NCI-H1092 (cell line): ENCODE measurements around the gene ILK.

Experiments used
- DNase-seq: peaks from one replicate; lab custom pipeline; 2025; lab: John Stamatoyannopoulos, UW

ILK gene

DNA sequence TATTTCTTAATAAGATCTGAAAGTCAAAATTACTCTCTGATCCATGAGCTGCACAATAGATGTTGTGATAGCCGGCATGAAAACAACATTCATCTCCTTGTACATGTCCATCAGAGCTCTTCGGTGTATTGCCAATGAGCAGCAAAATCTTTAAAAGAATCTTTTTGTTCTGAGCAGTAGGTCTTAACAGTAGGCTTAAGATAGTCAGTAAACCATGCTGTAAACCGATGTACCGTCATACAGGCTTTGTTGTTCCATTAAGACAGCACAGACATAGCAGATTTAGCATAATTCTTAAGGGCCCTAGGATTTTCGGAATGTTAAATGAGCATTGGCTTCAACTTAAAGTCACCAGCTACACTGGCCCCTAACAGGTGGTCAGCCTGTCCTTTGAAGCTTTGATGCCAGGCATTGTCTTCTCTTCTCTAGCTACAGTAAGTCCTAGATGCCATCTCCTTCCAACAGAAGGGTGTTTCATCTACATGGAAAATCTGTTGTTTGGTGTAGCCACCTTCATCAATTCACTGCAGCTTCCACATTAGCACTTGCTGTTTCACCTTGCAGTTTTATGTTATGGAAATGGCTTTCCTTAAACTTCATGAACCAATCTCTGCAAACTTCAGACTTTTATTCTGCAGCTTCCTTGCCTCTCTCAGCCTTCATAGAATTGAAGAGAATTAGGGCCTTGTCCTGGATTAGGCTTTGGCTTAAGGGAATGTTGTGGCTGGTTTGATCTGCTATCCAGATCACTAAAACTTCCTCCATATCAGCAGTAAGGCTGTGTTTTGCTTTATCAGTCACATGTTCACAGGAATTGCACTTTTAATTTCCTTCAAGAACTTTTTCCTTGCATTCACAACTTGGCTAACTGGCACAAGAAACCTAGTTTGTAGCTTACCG is 28.5 kb upstream of the ILK start:
- no peak for DNase-seq

DNA sequence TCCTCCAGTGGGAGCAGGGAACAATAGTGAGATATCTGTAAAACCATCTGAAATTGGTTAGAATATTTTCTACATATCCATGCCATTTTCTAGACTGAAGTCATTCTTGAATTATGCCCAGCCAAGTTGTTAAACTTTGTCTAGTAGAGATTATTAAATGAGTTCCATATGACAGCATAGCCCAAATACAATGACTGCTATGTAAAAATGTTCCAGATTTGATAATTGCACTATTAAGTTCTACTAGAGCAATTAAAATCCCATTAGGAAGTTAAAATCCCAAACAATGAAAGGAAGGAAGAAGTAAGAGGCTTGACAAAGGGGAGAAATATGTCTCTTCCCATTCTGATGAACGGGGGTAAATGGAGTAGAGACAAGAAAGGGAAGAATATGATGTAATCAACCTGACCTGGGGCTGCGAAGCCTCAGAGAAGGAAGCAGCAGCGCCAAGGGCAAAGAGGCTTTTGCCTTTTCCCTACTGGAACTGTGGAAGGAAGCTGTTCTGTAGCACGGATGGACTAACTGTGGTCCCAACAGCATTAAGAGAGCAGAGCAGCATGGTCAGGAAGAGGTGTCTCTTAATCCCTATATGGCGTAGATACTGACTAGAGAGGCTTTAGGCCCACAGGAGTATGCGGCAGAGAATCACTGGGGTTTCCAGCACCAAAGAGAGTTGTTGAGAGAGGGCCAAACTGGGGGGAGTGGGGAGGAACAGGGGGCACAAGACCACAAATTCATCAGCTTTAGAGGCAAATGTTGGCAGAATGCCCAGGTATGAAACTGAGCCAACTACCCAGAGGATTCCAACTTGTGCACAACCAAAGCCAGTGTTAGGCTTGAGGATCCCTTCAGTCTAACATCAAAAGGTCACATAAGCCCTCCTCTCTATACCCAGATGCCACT is 26.9 kb upstream of the ILK start:
- DNase-seq: peak; percentile 78

DNA sequence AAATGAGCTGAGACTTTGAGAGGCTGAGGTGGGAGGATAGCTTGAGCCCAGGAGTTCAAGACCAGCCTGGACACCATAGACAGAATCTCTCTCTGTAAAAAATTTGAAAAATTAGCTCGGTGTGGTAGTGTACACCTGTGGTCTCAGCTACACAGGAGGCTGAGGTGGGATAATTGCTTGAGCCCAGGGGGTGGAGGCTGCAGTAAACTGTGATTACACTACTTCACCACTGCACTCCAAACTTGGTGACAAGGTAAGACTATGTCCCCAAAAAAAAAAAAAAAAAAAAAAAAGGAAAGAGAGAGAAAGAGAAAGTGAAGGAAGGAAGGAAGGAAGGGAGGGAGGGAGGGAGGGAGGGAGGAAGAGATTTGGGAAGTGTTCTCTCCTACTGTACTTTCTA is 25.4 kb upstream of the ILK start:
- no peak for DNase-seq

DNA sequence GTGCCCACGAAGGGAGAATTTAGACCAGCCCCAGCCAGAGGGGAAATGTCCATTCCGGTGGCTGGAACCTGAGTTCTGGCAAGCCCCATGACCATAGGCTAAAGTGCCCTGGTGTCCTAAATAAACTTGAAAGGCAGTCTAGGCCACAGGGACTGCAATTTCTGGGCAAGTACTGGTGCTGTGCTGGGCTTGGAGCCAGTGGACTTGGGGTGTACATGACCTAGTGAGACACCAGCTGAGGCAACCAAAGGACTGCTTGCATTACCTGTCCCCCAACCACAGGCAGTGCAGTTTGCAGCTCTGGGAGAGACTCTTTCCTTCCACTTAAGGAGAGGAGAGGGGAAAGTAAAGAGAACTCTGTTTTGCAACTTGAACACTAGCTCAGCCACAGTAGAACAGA is 23.9 kb upstream of the ILK start:
- DNase-seq: no peak

DNA sequence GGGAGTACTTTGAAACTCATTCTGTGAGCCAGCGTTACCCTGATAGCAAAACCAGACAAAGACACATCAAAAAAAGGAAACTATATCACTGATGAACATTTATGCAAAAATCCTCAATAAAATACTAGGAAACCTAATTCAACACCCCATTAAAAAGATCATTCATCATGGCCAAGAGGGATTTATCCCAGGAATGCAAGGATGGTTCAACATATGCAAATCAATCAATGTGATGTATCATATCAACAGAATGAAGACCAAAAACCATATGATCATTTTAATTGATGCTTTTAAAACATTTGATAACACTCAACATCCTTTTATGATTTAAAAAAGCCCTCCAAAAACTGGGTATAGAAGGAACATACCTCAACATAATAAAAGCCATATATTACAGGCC is 20.0 kb upstream of the ILK start:
- no peak for DNase-seq

DNA sequence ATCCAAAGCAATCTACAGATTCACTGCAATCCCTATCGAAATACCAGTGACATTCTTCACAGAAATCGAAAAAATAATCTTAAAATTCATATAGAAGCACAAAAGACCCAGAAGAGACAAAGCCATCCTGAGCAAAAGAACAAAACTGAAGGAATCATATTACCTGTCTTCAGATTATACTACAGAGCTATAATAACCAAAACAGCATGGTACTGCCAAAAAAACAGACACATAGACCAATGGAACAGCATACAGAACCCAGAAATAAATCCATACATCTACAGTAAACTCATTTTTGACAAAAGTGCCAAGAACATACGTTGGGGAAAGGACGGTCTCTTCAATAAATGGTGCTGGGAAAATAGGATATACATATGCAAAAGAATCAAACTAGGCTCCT is 19.0 kb upstream of the ILK start:
- no peak for DNase-seq

DNA sequence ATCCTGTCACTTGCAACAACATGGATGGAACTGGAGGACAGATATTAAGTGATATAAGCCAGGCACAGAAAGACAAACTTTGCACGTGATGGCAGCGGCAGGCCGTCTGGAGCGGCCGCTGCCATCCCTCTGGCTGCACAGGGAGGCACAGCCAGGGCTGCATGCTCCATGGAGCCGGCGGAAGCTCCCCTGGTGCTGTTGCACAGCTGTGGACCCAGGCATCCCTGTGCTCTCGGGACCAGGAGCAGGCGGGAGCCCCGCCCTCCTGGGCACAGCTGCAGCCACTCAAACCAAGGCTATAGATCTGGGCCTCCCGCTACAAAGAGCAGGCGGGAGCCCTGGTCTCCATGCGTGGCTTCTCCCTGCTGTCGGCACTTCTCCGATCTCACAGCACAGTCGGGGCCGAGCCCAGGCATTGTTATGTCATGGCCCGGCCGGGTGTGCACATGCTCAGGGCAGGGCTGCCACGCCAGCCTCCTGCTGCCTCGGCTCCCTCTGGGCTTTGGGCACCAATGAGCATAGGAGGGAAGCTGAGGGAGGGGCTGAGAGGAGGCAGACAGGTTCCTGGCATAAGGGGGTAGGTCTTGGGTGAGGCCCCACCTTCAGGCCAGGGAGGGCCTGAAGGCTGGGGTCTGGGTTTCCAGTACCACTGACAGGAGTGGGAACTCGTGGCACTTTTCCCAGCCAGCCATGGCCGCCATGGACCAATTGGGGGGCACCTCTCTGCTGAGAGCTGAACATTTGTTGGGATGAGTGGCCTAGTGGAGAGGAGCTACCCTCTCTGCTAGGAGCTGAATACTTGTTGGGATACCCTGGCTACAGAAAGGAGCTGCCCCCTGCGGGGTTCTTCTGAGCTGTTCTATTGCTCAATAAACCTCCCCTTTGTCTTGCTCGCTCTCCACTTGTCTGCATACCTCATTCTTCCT is 16.9 kb upstream of the ILK start:
- no peak for DNase-seq

DNA sequence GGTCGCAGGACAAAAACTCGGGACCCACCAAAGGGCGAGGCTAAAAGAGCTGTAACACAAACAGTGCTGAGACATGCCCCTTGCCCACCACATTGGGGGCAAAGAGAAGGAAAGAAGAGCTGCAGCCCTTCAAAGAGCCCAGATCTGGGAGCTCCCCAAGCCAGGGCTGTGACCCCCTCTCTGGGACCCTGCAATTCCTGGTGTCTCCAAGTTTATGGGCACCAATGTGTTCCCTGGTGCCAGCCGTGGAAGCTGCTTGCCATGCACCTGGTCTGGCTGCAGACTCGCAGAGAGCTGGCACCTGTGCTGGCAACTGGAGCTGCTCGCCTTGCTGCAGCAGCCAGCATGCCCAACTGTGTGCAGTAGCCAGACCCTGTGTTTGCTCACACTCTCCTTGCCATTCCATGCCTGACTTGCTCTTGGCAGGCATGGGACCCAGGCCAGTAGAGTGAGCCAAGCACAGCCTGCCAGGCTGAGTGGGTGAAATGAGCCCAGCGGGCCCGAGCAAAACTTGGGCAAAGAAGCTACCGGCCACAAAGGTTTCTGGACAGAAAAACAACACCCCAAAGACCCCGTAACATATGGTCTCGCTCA is 16.1 kb upstream of the ILK start:
- no peak for DNase-seq

DNA sequence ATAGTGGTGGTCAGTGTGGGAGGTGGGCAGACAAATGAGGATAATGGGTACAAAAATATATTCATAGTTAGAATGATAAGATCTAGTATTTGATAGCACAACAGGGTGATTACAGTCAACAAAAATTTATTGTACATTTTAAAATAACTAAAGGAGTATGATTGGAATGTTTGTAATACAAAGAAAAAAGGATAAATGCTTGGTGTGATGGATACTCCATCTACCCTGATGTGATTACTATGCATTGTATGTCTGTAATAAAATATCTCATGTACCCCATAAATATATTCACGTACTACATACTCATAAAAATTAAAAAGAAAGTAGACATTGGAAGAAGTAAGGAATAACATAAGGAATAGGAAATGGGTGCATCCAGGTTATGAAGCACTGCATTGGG is 15.6 kb upstream of the ILK start:
- DNase-seq: no peak

DNA sequence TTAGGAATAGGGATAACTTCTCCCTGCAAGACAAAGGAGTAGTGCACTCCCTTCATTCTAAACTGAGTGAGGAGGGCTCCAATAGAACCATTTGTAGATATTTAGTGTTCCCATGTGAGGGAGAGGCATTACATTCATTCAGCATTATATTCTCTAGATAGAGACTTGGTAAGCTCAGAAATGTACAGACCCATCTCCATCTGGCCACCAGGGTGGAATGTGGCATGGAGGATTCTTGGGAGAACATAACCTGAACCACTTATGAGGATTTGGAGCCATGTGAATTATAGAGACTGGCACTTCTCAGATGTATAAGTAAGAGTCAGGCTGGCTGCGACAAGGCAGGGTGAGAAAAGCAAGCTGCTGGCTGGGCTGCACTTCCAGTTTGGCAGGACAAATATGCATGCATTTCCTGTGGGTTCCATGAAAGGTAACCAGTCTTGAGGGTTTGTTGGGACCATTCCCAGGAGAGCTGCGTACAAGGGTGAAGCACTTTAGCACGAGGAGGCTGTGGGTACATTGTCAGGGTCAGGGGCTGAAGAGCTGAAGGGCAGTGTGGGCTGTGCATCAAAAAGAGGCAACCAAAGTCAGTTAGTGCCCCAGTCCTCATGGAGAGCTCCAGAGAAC is 9.3 kb upstream of the ILK start:
- DNase-seq: no peak

DNA sequence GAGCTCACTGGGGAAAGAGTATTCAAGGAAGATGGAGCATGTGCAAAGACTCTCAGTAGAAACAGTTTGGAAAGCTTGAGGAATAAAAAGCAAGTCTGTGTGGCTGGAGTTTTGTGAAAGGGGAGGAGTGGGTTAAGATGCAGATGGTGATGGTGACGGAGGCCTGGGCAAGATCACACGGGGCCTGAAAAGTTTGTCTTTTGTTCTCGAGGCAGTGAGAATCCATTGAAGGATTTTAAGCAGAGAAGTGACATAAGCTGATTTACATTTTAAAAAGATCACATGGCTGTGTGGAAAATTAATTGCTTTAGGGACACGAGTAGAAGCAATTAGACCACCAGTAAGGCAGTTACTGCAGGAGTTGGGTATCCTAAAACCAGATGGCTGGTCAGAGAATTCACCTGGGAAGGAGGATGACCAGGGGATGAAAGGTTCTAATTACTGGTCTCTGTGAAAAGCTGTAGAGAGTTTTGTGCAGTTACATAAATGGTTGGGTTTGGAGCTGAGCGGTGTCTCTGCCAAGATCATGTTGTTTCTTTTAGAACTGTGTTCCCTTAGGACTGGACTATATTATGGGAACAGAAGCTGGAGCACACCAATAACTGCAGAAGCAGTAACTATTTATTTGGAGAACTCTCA is 7.2 kb upstream of the ILK start:
- no peak for DNase-seq

DNA sequence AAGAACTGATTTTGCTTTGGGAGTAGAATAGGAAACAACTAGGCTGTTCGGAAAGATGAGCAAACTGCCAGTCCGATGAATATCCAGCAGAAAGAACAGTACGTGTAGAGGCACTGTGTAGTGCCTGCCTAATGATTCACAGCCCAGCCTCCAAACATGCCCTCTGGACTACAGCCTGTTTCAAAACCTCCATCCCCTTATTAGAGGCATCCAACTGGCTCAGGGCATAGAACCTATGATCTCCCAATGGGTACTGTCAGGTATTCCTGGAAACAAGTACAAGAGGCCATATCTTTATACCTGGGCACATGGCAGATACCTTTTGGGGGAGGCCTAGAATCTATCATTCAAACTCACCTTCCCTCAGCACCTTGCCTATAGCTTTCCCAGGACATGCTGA is 5.0 kb upstream of the ILK start:
- DNase-seq: no peak

DNA sequence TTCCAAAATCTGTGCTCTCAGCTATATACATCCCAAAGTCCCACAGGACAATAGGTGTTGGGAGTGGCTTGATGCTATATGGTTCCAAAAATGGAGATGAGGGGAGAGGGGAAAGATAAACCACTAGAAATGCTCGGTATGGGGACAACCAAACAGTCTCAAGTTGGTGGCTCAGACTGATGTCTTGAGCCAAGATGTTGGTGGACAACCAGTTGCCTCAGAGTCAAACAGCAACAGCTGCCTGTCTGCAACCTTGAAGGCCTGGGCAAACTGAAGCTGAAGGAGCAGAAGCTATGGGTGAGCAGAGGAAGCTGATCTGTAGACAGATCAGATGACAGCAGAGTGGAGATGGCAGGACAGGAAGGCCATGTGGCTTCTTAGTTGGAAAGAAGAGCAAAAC is 4.1 kb upstream of the ILK start:
- DNase-seq: no peak

DNA sequence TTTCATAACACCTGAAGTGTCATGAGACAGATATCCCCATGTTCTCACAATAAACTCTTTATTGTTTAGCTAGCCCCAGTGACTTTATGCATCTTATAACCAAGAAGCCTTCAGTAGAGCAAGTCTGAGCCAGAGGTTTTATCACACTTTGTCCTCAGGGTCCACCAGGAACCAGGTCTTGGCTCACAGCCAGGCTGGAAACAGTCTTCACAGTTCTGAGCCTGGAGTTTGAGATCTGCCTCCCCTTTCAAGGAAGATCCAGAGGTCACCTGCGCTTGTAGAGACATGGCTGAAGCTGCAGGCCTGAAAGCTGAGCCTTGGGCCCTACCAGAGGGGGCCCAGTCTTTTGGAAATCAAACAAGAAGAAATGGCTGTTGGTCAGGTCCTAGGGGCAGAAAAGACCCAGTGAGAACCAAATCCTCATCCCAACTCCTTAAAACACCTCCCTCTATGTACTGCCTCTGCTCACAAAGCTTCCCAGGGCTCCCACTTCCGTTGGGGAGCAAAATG is 3.6 kb upstream of the ILK start:
- no peak for DNase-seq

DNA sequence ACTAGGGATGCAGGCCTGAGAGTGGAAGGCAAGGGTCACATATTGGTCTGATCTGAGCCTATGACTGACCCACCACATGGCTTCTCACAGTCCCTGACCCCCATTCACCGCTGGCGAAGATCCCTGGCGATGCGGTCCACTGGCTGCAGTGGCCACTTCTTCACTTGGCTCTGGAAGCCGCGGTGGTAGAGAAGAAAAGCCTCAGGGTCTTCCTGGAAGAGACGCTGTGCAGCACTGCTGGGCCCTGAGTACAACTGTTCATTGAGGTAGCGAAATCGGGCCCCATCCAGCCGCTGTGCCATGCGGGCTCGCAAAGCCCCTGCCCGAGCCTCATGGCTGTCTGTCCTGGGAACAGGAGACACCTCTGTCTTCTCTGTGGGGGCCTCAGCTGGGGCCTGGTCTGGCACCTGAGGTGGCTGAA is 2.5 kb upstream of the ILK start:
- no peak for DNase-seq

DNA sequence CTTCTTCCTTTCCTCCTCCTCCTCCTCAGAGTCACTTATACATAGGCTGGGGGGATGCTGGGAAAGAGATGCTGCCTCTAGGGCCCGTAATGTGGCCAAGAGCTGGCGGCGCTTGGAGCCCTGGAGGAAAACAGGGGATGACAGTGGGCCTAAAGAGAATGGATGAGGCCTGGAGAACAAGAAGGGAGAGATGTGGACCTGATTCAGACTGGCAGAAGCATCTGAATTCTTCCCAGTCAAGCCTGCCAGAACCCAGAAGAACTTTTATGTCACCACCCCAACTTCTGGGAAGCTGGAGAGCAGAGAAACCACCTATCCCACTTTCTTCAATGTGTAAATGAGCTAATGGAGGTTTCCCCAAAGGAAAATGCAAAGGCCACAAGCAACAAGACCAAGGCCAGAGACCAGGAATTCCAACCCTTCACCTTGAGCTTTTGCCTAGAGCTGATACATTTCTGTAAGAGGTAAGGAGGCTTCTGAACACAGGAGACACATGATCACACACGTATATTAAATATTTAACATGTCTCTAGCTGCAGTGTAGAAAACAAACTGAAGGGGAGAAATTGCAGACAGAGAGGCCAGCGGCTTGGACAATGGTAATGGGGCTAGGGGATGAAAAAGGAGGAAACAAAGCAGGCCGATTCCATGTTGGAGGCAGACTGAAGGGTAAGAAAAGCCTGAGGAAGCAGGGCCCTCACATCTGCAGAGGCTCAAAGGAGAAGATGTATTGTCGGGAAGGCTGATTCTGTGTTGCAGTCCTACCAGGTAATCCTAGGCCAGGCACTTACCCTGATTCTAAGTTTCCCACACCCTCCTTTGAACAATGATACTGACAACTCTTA is 1.3 kb upstream of the ILK start:
- no peak for DNase-seq

DNA sequence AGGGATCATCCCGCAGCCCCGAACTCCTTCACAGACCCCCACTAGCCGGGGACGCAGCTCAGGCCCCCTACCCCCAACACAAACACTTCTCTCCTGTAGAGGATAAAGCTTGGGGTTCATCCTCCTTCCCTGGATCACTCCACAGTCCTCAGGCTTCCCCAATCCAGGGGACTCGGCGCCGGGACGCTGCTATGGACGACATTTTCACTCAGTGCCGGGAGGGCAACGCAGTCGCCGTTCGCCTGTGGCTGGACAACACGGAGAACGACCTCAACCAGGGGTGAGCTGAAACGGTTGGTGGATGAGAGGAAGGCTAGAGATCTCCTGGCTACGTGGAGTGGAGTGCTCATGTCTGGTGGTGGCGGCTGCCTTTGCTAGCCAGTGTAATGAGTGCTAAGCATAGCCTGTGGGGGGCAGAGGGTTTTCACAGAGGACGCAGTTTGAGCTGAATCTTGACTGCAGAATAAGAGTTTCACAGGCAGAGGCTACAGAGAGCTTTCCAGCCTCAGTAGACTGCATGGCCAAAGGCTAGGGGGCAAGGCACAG is 580 bp downstream of the ILK start:
- DNase-seq: no peak

DNA sequence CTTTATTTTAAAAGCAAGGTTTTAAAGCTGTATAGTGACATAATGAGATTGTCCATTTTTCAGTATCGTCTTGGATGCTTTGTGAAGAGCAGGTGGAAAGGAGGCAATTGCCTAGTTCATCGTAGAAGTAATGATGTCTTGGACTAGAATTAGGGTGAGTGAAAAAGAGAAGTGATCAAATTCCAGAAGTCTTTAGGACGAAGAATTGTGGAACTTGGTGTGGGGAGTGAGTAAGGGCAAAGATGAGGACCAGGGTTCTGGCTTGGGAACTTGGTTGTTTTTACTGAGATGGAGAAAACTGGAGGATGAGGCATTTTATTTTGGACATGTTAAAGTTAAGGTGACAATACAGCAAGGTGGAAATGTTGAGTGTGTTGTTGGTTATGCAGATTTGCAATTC is 1.2 kb downstream of the ILK start:
- DNase-seq: no peak

DNA sequence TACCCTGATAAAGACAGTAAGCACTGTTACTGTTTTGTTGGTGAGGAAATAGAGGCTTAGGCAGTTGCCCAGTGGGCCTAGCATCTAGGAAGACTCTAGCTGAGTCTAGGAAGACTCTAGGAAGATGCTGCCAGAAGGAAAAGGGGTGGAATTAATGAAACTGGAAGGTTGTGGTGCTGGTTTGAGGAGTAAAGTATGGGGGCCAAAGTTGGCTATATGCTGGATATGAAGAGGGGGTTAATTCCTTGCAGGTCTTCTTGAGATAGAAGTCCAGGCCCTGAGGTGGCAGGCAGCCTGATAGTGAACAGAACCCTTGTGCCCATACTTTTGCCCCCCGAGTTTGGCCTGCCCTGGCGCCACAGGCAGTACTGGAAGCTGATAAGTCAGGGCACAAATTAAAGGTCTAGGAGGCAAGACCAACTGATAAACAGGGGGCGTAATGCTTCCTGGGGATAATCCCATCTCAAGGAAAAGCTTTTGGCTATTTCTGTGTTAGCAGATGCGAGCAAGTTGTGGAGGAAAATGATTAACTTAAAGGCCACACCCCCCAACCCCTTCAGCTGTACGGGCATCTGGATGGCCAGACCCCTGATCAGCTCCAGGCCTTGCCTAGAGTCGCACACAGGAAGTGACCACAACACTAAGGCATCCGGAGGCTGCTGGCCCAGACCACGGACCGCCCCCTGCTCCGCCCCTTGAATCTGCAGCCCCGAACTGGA is 3.1 kb downstream of the ILK start:
- DNase-seq: no peak
